T-helper 1 cell treated with Interleukin-12 subunit alpha and Interleukin-12 subunit beta and Interleukin-4 antibody, amounts not matched to agents 30 ng/mL and 1 ng/mL, for 36 hours (primary cell): ENCODE measurements around the gene HDAC1. TPM values are rescaled to one million over a fixed set of nuclear protein-coding genes. Genes with fewer than 3 reads are reported as not detected.

ENCODE experiments used
- intact Hi-C: fragments of 100-400 bp; cut with micrococcal nuclease; formaldehyde crosslinking; loops from one replicate; pipeline ENCODE4 v1.15.1; 2024
- total RNA-seq: library from RNA; stranded (reverse); gene quantifications from 2 replicates; pipeline ENCODE4 v1.2.3, GENCODE V29; 2022

The HDAC1 gene
- total RNA-seq, 1 donor from 2014 or later: 208 TPM

- intact Hi-C loops: no loop called here
Measured at GRCh38 chr1:32365445-32365844, 73.6 kb downstream of the HDAC1 start.

GRCh38 chr1:32367912-32368635 lies 76.2 kb downstream of the HDAC1 start:
- intact Hi-C loops: no loop called here

GRCh38 chr1:32372149-32372756 lies 80.4 kb downstream of the HDAC1 start:
- intact Hi-C loops: loop anchor here (1.0 kb wide), 6 partner anchors 21 to 157 kb away; partner anchors contain the start of genes BSDC1 and HDAC1

- intact Hi-C loops: no loop called here
Measured at GRCh38 chr1:32373996-32374592, 82.2 kb downstream of the HDAC1 start.

GRCh38 chr1:32376199-32376598 lies 84.3 kb downstream of the HDAC1 start:
- intact Hi-C loops: no loop called here

- intact Hi-C loops: no loop called here
Measured at GRCh38 chr1:32377541-32378220, 85.8 kb downstream of the HDAC1 start.

GRCh38 chr1:32380057-32380456 lies 88.2 kb downstream of the HDAC1 start:
- intact Hi-C loops: no loop called here

Other genes with a start within 250 kb of the HDAC1 start
- gene TMEM39B, start 219.1 kb upstream of the HDAC1 start, total RNA-seq: 33.1 and 33.7 TPM in 2 replicates
- gene KPNA6, start 184.0 kb upstream of the HDAC1 start, total RNA-seq: 72.7 and 73.6 TPM in 2 replicates
- gene TXLNA, start 112.4 kb upstream of the HDAC1 start, total RNA-seq: 96.7 and 97.3 TPM in 2 replicates
- 31.7 and 33.2 TPM in 2 replicates for gene CCDC28B, start 91.5 kb upstream of the HDAC1 start, total RNA-seq
- 2.5 and 3.6 TPM in 2 replicates for gene IQCC, start 86.4 kb upstream of the HDAC1 start, total RNA-seq
- 0.22 TPM in 1 of 2 replicates, not detected in the other for gene DCDC2B, start 83.0 kb upstream of the HDAC1 start, total RNA-seq
- 17.1 and 21.7 TPM in 2 replicates for gene TMEM234, start 69.7 kb upstream of the HDAC1 start, total RNA-seq
- 196 and 197 TPM in 2 replicates for gene EIF3I, start 69.7 kb upstream of the HDAC1 start, total RNA-seq
- 0.22 and 0.68 TPM in 2 replicates for gene FAM167B, start 44.9 kb upstream of the HDAC1 start, total RNA-seq
- 425 and 440 TPM in 2 replicates for gene LCK, start 40.8 kb upstream of the HDAC1 start, total RNA-seq
- 26.1 and 26.7 TPM in 2 replicates for gene MARCKSL1, start 44.1 kb downstream of the HDAC1 start, total RNA-seq
- gene FAM229A, start 70.4 kb downstream of the HDAC1 start, total RNA-seq: 7.1 and 10.0 TPM in 2 replicates
- gene TSSK3, start 70.5 kb downstream of the HDAC1 start, total RNA-seq: 0.98 and 1.2 TPM in 2 replicates
- gene BSDC1, start 102.4 kb downstream of the HDAC1 start, total RNA-seq: 60.3 and 63.7 TPM in 2 replicates
- not detected in 2 replicates for gene ZBTB8B, start 173.0 kb downstream of the HDAC1 start, total RNA-seq
- 0.10 TPM in 2 replicates for gene ZBTB8A, start 247.3 kb downstream of the HDAC1 start, total RNA-seq